Body of pancreas (tissue), 4 donors: ENCODE data around the gene YAE1. TPM values are rescaled to one million over a fixed set of nuclear protein-coding genes. Genes with fewer than 3 reads are reported as not detected.
"Not testable (repeated sequence)": the region's sequence is repeated elsewhere in the genome, so short reads cannot be mapped to it uniquely, and the experiment has no call there.

ENCODE experiments used
- ATAC-seq: fragments of 150-250 bp; one replicate; pipeline ENCODE4 v1.9.1; 2016
- DNase-seq, 4 donors: peaks; one replicate each; pipeline ENCODE4 v3.0.0-alpha.2; 2019
- H3K27ac ChIP-seq, 4 donors: fragments of 200-600 bp; sonication (generic); 1 replicate in 3 of 4; 2 replicates in 1 of 4; pipeline versions ENCODE4 v1.5.1 to v1.6.1; 2016 to 2019; ENCODE audit warnings: mild to moderate bottlenecking in 1 of 4, mixed read lengths in 1 of 4, moderate library complexity in 1 of 4
- H3K27me3 ChIP-seq, 2 donors: fragments of 200-600 bp; sonication (generic); one replicate each; pipeline ENCODE4 v1.6.0; 2016; ENCODE audit warnings: mild to moderate bottlenecking in 1 of 2
- H3K36me3 ChIP-seq, 2 donors: fragments of 200-600 bp; sonication (generic); replicated peaks in 1 of 2; 2 replicates each; pipeline ENCODE4 v1.5.1; 2016; ENCODE audit warnings: low read depth in 2 of 2; ENCODE audit not compliant: insufficient read depth in 1 of 2
- H3K4me1 ChIP-seq: fragments of 200-600 bp; sonication (generic); one replicate; pipeline ENCODE4 v1.6.0; 2016
- H3K4me3 ChIP-seq, 2 donors: fragments of 200-600 bp; sonication (generic); 1 replicate in 1 of 2; 2 replicates in 1 of 2; pipeline ENCODE4 v1.5.1; 2016 to 2019
- H3K9me3 ChIP-seq, 3 donors: fragments of 200-600 bp; sonication (generic); 1 replicate in 2 of 3; 2 replicates in 1 of 3; pipeline ENCODE4 v1.5.1; 2016
- CTCF ChIP-seq, 7 experiments: fragments of 450-650 bp in 4 of 7; fragments of 200-600 bp in 3 of 7; sonication (generic) in 3 of 7; IDR thresholded peaks; one replicate each; pipeline ENCODE4 v1.5.1; 2016 to 2019; ENCODE audit warnings: antibody characterized with exemption in 7 of 7
- POLR2A ChIP-seq, 3 donors: fragments of 450-650 bp; IDR thresholded peaks; one replicate each; pipeline ENCODE4 v1.6.1; 2016; ENCODE audit warnings: antibody characterized with exemption in 3 of 3, mild to moderate bottlenecking in 2 of 3
- WGBS, 2 donors: methylation state at CpG; one replicate each; pipeline ENCODE4 v1.1.5; 2017; 5-methylcytosine and 5-hydroxymethylcytosine counted together
- intact Hi-C: fragments of 100-400 bp; cut with DNase I; formaldehyde crosslinking; loops from one replicate; pipeline ENCODE4 v1.15.1; 2023
- total RNA-seq, 2 donors: library from RNA; depleted of rRNA; stranded (reverse); fragments of >200 nt; gene quantifications; one replicate each; pipeline ENCODE4 v1.1.0, GENCODE V29; 2016

YAE1 gene
- total RNA-seq, 2 donors from 2014 or later: 6.6 to 9.9 TPM

GRCh38 chr7:39535720-39536119, 30.5 kb upstream of the YAE1 start:
- Histone ChIP-seq H3K36me3 (no peaks in the 10 kb centered on the region), H3K27ac (no peak overlapping the region), H3K9me3 (no peaks in the 10 kb centered on the region), H3K27me3 (no peaks in the 10 kb centered on the region), H3K4me3 (no peak overlapping the region), H3K4me1 (no peaks in the 10 kb centered on the region)
- intact Hi-C loops: no loop called here
- 78 to 83% methylated on average over 3 of the region's 3 CpGs for WGBS, 2 donors
- TF ChIP-seq CTCF (IDR thresholded peaks at IDR 0.05): no peak
- DNase-seq (no peak), ATAC-seq (no peak)

DNA sequence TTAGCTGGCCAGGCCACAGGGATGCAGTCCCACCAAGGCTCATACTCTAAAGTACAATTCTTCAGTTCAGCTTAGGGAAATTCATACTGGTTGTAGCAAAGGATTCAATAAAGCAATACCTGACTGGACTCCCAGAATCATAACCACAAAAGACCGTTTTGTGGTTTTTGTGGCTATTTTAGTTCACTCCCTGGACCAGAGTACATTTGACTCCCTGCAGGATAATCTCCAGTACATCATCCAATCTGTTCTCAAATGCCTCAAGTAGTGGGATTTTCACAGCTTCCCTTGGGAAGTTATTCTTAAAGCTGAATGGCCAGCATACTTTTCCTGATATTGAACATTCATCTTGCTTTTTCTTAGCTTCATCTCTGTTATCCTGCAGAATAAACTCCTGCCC, 29.3 kb upstream of the YAE1 start:
- no peaks in the 10 kb centered on the region for H3K9me3 ChIP-seq
- no peak overlapping the region for H3K27ac ChIP-seq
- DNase-seq: no peak
- intact Hi-C loops: no loop called here
- ATAC-seq: no peak
- no peaks in the 10 kb centered on the region for H3K36me3 ChIP-seq
- H3K4me1 ChIP-seq: no peaks in the 10 kb centered on the region
- no peak for TF ChIP-seq CTCF (IDR thresholded peaks at IDR 0.05)
- TF ChIP-seq POLR2A (IDR thresholded peaks at IDR 0.05): no peak
- WGBS, 2 donors: 38 to 55% methylated on average over 1 of the region's 1 CpG
- H3K27me3 ChIP-seq: no peaks in the 10 kb centered on the region
- H3K4me3 ChIP-seq: no peak overlapping the region

DNA sequence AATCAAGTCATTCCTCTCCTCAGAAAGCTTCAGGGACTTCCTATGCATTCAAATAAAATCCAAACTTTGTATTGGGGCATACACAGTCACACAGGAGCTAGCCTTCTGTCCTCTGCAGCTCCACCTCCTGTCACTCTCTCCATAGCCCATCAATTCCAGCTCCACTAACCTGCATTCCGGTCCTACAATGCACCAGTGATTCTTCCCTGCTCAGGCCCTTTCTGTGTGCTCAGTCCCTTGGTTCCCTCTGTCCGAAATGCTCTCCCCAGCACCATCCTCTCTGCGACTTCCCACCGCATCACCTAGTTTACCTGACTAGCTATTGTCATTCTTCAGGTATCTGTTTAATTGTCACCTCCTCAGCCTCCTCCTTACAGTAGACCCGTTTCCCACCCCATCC, 26.4 kb upstream of the YAE1 start:
- intact Hi-C loops: no loop called here
- H3K36me3 ChIP-seq: no peaks in the 10 kb centered on the region
- no peaks in the 10 kb centered on the region for H3K27me3 ChIP-seq
- DNase-seq (no peak), ATAC-seq (no peak)
- no peaks in the 10 kb centered on the region for H3K4me1 ChIP-seq
- TF ChIP-seq CTCF (IDR thresholded peaks at IDR 0.05) (no peak), POLR2A (IDR thresholded peaks at IDR 0.05) (no peak)
- H3K4me3 ChIP-seq: no peak overlapping the region
- WGBS, 2 donors: 44 to 57% methylated on average over 5 of the region's 5 CpGs
- no peaks in the 10 kb centered on the region for H3K9me3 ChIP-seq
- no peak overlapping the region for H3K27ac ChIP-seq

DNA sequence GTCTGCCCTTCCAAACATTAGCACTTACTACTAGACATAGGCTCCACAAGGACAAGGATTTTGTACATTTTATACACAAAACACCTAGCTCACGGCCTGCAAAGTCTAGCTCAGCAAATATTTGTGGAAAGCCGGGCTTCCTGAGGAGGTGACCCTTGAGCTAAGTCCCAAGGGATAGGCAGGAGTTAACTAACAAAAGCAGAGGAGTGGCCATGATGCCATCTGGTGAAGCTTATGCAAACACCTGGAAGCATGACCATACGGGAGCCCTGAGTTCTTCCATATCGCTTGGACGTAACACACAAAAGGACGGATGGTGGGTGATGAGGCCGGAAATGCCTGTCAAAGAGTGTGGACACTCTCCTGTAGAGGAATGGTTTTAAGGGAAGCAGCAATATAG, 25.9 kb upstream of the YAE1 start:
- ATAC-seq (no peak), DNase-seq (no peak)
- Histone ChIP-seq H3K9me3 (no peaks in the 10 kb centered on the region), H3K27ac (no peak overlapping the region), H3K27me3 (no peaks in the 10 kb centered on the region), H3K36me3 (no peaks in the 10 kb centered on the region), H3K4me1 (no peaks in the 10 kb centered on the region), H3K4me3 (no peak overlapping the region)
- intact Hi-C loops: no loop called here
- WGBS, 2 donors: 20 to 35% methylated on average over 7 of the region's 7 CpGs
- no peak for TF ChIP-seq POLR2A (IDR thresholded peaks at IDR 0.05)
- TF ChIP-seq CTCF (IDR thresholded peaks at IDR 0.05): no peak

GRCh38 chr7:39541511-39541910, 24.7 kb upstream of the YAE1 start:
- no peaks in the 10 kb centered on the region for H3K4me1 ChIP-seq
- no peak overlapping the region for H3K27ac ChIP-seq
- no peaks in the 10 kb centered on the region for H3K36me3 ChIP-seq
- WGBS, 2 donors: 58 to 62% methylated on average over 3 of the region's 3 CpGs
- no peaks in the 10 kb centered on the region for H3K9me3 ChIP-seq
- H3K27me3 ChIP-seq: no peaks in the 10 kb centered on the region
- TF ChIP-seq CTCF (IDR thresholded peaks at IDR 0.05): no peak
- no peak for TF ChIP-seq POLR2A (IDR thresholded peaks at IDR 0.05)
- ATAC-seq: no peak
- no peak overlapping the region for H3K4me3 ChIP-seq
- no peak for DNase-seq
- intact Hi-C loops: no loop called here

DNA sequence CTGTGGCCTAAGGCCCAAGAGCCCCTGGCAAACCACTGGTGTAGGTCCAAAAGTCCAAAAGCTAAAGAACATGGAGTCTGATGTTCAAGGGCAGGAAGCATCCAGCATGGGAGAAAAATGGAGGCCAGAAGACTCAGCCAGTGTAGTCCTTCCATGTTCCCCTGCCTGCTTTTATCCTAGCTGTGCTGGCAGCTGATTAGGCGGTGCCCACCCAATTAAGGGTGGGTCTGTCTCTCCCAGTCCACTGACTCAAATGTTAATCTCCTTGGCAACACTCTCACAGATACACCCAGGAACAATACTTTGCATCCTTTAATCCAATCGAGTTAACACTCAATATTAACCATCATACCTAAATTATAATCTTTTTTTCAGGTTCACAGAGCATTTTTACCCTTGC, 21.4 kb upstream of the YAE1 start:
- H3K27ac ChIP-seq, ATAC-seq, H3K4me1 ChIP-seq, intact Hi-C loops, H3K27me3 ChIP-seq, H3K36me3 ChIP-seq, H3K4me3 ChIP-seq, DNase-seq: not testable (repeated sequence)
- H3K9me3 ChIP-seq: peaks cover 0 to 11% (median 0%) of the 10 kb centered on the region in 3 donors
- 77 to 87% methylated on average over 2 of the region's 2 CpGs for WGBS, 2 donors
